ENCODE measurements around the gene KLHL21.
A peak's percentile ranks its signal among the peaks of the same experiment; 100 is the strongest.

- peak; percentile 41 for TF ChIP-seq POLR2AphosphoS5 (IDR thresholded peaks at IDR 0.05)
- TF ChIP-seq, protein P1, sequence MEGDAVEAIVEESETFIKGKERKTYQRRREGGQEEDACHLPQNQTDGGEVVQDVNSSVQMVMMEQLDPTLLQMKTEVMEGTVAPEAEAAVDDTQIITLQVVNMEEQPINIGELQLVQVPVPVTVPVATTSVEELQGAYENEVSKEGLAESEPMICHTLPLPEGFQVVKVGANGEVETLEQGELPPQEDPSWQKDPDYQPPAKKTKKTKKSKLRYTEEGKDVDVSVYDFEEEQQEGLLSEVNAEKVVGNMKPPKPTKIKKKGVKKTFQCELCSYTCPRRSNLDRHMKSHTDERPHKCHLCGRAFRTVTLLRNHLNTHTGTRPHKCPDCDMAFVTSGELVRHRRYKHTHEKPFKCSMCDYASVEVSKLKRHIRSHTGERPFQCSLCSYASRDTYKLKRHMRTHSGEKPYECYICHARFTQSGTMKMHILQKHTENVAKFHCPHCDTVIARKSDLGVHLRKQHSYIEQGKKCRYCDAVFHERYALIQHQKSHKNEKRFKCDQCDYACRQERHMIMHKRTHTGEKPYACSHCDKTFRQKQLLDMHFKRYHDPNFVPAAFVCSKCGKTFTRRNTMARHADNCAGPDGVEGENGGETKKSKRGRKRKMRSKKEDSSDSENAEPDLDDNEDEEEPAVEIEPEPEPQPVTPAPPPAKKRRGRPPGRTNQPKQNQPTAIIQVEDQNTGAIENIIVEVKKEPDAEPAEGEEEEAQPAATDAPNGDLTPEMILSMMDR (IDR thresholded peaks at IDR 0.05): peak in 3 of 4 experiments; percentile 25 to 76 (median 57)
These were observed 31.8 kb upstream of the KLHL21 start for GRCh38 chr1:6634371-6635052.

Measured in prostate gland (tissue), 2 donors.